GM12875 (cell line): ENCODE data around the gene ABCA7.

ENCODE experiments used
- H3K4me3 ChIP-seq: one replicate; pipeline ENCODE4 v1.5.1; 2011; ENCODE audit warnings: low read depth, low read length, control low read depth
- CTCF ChIP-seq: IDR thresholded peaks from 2 replicates; pipeline ENCODE4 v1.5.1; 2011; ENCODE audit warnings: low read depth, mild to moderate bottlenecking, control low read depth, inconsistent platforms, low read length, moderate library complexity, borderline replicate concordance; ENCODE audit not compliant: insufficient read depth

Gene ABCA7

GRCh38 chr19:1102407-1103131 is 62.7 kb downstream of the ABCA7 start:
- H3K4me3 ChIP-seq = no peak overlapping the region
- TF ChIP-seq CTCF = no peak

- no peak overlapping the region for H3K4me3 ChIP-seq
- no peak for TF ChIP-seq CTCF
Observed at GRCh38 chr19:1103132-1103707, 63.3 kb downstream of the ABCA7 start.

GRCh38 chr19:1103708-1104310 is 63.9 kb downstream of the ABCA7 start, which contains the start of gene GPX4:
GPX4 (plus strand) TSS chr19:1103994; CDS start chr19:1104044, 50 bp downstream.
- no peak for TF ChIP-seq CTCF

GRCh38 chr19:1104311-1105007 is 64.6 kb downstream of the ABCA7 start:
- TF ChIP-seq CTCF = no peak
- H3K4me3 ChIP-seq = peak overlapping the region; percentile 85

More at GRCh38 chr19:1103708-1104310, 63.9 kb downstream of the ABCA7 start, which contains the start of gene GPX4:
- H3K4me3 ChIP-seq = peak within 1 kb of the TSS; percentile 85

GRCh38 chr19:1105008-1105872 is 65.3 kb downstream of the ABCA7 start:
- no peak for TF ChIP-seq CTCF
- H3K4me3 ChIP-seq = peak overlapping the region; percentile 85
